HepG2 (cell line): Measurements from ENCODE around the gene CASZ1. TPM values are rescaled to one million over a fixed set of nuclear protein-coding genes. Genes with fewer than 3 reads are reported as not detected.

ENCODE experiments used
- ATF5 ChIP-seq: sonication (generic); formaldehyde crosslinking; IDR thresholded peaks from 2 replicates; pipeline ENCODE4 v1.4.0; 2020; ENCODE audit warnings: mild to moderate bottlenecking, low read depth, missing genetic modification reagents
- CEBPG ChIP-seq: IDR thresholded peaks from 2 replicates; pipeline ENCODE4 v1.6.1; 2016
- FOXO1 ChIP-seq: sonication (generic); formaldehyde crosslinking; IDR thresholded peaks from 2 replicates; pipeline ENCODE4 v1.4.0; 2020; ENCODE audit warnings: missing genetic modification reagents
- GATA4 ChIP-seq: sonication (generic); IDR thresholded peaks from 2 replicates; pipeline ENCODE4 v1.6.1; 2016; ENCODE audit warnings: antibody characterized with exemption, low read depth, borderline replicate concordance
- HNF1B ChIP-seq: sonication (generic); formaldehyde crosslinking; IDR thresholded peaks from 2 replicates; pipeline ENCODE4 v1.5.1; 2020; ENCODE audit warnings: mild to moderate bottlenecking, moderate library complexity, missing genetic modification reagents
- IRF2 ChIP-seq: IDR thresholded peaks from 2 replicates; pipeline ENCODE4 v1.6.1; 2018; ENCODE audit warnings: missing genetic modification reagents, missing compliant biosample characterization
- KDM5B ChIP-seq: sonication (generic); formaldehyde crosslinking; IDR thresholded peaks from 2 replicates; pipeline ENCODE4 v1.4.0; 2020; ENCODE audit warnings: missing genetic modification reagents, mild to moderate bottlenecking, borderline replicate concordance
- MXI1 ChIP-seq: IDR thresholded peaks from 3 replicates; pipeline ENCODE4 v1.6.1; 2012; ENCODE audit warnings: low read depth, low read length, inconsistent platforms, borderline replicate concordance
- PCBP2 ChIP-seq: fragments of 200-400 bp; formaldehyde crosslinking; optimal IDR thresholded peaks from 2 replicates; pipeline ENCODE3; 2018; ENCODE audit warnings: low read length, low read depth; ENCODE audit not compliant: poor library complexity, severe bottlenecking
- RARG ChIP-seq: sonication (generic); formaldehyde crosslinking; IDR thresholded peaks from 2 replicates; pipeline ENCODE4 v1.4.0; 2020; ENCODE audit warnings: low read depth, mild to moderate bottlenecking, missing genetic modification reagents
- TARDBP ChIP-seq: sonication (generic); formaldehyde crosslinking; IDR thresholded peaks from 2 replicates; pipeline ENCODE4 v1.8.0; 2022; ENCODE audit warnings: mild to moderate bottlenecking, missing genetic modification reagents
- ZBTB38 ChIP-seq: sonication (generic); formaldehyde crosslinking; IDR thresholded peaks from 2 replicates; pipeline ENCODE4 v1.5.1; 2020; ENCODE audit warnings: mild to moderate bottlenecking, missing genetic modification reagents
- ZNF136 ChIP-seq: sonication (generic); formaldehyde crosslinking; IDR thresholded peaks from 2 replicates; pipeline ENCODE4 v1.8.1; 2022; ENCODE audit warnings: low read depth, mild to moderate bottlenecking, moderate library complexity, missing genetic modification reagents
- ZNF598 ChIP-seq: sonication (generic); formaldehyde crosslinking; IDR thresholded peaks from 2 replicates; pipeline ENCODE4 v1.5.1; 2020; ENCODE audit warnings: mild to moderate bottlenecking, missing genetic modification reagents, borderline replicate concordance
- ZNF607 ChIP-seq: sonication (generic); formaldehyde crosslinking; IDR thresholded peaks from 2 replicates; pipeline ENCODE4 v1.5.1; 2020; ENCODE audit warnings: missing genetic modification reagents, mild to moderate bottlenecking, borderline replicate concordance
- ZNF616 ChIP-seq: sonication (generic); formaldehyde crosslinking; IDR thresholded peaks from 2 replicates; pipeline ENCODE4 v1.5.0; 2020; ENCODE audit warnings: low read depth, mild to moderate bottlenecking, missing genetic modification reagents
- ZNF644 ChIP-seq: IDR thresholded peaks from 2 replicates; pipeline ENCODE4 v1.6.1; 2016; ENCODE audit warnings: low read depth
- ZSCAN31 ChIP-seq: sonication (generic); formaldehyde crosslinking; IDR thresholded peaks from 2 replicates; pipeline ENCODE4 v1.5.0; 2020; ENCODE audit warnings: low read depth, mild to moderate bottlenecking, missing genetic modification reagents
- polyA plus RNA-seq, 8 experiments: library from polyadenylated mRNA; depleted of rRNA in 3 of 8; stranded (reverse) in 7 of 8; unstranded in 1 of 8; fragments of >200 nt; fragmentation: Illumina TruSeq in 4 of 8; extraction: Trizol in 4 of 8; gene quantifications; 2 replicates each; pipeline versions ENCODE4 v1.2.1 to v1.2.3, GENCODE V29; 2011 to 2016; ENCODE audit warnings: low read depth in 4 of 8, missing spikeins in 1 of 8, mixed read lengths in 1 of 8; ENCODE audit not compliant: insufficient read depth in 1 of 8
- total RNA-seq, 5 experiments: library from RNA; depleted of rRNA; stranded (reverse); fragments of >200 nt; fragmentation: Illumina TruSeq; extraction: Trizol; gene quantifications; 2 replicates each; pipeline ENCODE4 v1.2.3, GENCODE V29; 2016; ENCODE audit warnings: low read depth in 1 of 5
- TF ChIP-seq, protein P1 (sequence below): sonication (generic); formaldehyde crosslinking; IDR thresholded peaks from 2 replicates; pipeline ENCODE4 v1.5.1; 2020; ENCODE audit warnings: missing genetic modification reagents, mild to moderate bottlenecking, borderline replicate concordance
- TF ChIP-seq, protein P2 (sequence below), 2 experiments: sonication (generic) in 1 of 2; formaldehyde crosslinking in 1 of 2; IDR thresholded peaks; 2 replicates each; pipeline versions ENCODE4 v1.4.0 to v1.6.1; 2016 to 2020; ENCODE audit warnings: borderline replicate concordance in 1 of 2, low read depth in 1 of 2, mild to moderate bottlenecking in 1 of 2, missing genetic modification reagents in 1 of 2

The CASZ1 gene
- total and polyA plus RNA-seq, 2 of the 13 experiments (the other 11 are each of a cell fraction or from before 2014, with no cell fraction given): 1.9 to 3.7 TPM

- TF ChIP-seq ATF5 (CRISPR knock-in tag) (no peak), ZNF607 (CRISPR knock-in tag) (peak; percentile 68; the same call in 1 of the 2 replicates), FOXO1 (peak; percentile 11; the same call in 1 of the 2 replicates), ZNF598 (peak; percentile 50; the same call in 1 of the 2 replicates), HNF1B (CRISPR knock-in tag) (peak; percentile 85), ZNF616 (CRISPR knock-in tag) (0 out of 2 replicates have a peak, but pooled peaks have one; percentile 72), RARG (no peak), ZBTB38 (CRISPR knock-in tag) (peak; percentile 76; the same call in 1 of the 2 replicates), MXI1 (peak; percentile 18; the same call in 1 of the 3 replicates), IRF2 (peak; percentile 60; the same call in 1 of the 2 replicates), ZNF136 (CRISPR knock-in tag) (peak; percentile 57; the same call in 1 of the 2 replicates), CEBPG (CRISPR knock-in tag) (peak; percentile 26), TARDBP (CRISPR knock-in tag) (peak; percentile 25; the same call in 1 of the 2 replicates), GATA4 (no peak), ZNF644 (0 out of 2 replicates have a peak, but pooled peaks have one; percentile 13), KDM5B (CRISPR knock-in tag) (peak; percentile 49; the same call in 1 of the 2 replicates), PCBP2 (no peak), ZSCAN31 (0 out of 2 replicates have a peak, but pooled peaks have one; percentile 51)
- TF ChIP-seq, protein P1, sequence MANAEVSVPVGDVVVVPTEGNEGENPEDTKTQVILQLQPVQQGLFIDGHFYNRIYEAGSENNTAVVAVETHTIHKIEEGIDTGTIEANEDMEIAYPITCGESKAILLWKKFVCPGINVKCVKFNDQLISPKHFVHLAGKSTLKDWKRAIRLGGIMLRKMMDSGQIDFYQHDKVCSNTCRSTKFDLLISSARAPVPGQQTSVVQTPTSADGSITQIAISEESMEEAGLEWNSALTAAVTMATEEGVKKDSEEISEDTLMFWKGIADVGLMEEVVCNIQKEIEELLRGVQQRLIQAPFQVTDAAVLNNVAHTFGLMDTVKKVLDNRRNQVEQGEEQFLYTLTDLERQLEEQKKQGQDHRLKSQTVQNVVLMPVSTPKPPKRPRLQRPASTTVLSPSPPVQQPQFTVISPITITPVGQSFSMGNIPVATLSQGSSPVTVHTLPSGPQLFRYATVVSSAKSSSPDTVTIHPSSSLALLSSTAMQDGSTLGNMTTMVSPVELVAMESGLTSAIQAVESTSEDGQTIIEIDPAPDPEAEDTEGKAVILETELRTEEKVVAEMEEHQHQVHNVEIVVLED: peak; percentile 52; the same call in 1 of the 2 replicates
- TF ChIP-seq, protein P2, sequence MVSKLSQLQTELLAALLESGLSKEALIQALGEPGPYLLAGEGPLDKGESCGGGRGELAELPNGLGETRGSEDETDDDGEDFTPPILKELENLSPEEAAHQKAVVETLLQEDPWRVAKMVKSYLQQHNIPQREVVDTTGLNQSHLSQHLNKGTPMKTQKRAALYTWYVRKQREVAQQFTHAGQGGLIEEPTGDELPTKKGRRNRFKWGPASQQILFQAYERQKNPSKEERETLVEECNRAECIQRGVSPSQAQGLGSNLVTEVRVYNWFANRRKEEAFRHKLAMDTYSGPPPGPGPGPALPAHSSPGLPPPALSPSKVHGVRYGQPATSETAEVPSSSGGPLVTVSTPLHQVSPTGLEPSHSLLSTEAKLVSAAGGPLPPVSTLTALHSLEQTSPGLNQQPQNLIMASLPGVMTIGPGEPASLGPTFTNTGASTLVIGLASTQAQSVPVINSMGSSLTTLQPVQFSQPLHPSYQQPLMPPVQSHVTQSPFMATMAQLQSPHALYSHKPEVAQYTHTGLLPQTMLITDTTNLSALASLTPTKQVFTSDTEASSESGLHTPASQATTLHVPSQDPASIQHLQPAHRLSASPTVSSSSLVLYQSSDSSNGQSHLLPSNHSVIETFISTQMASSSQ (IDR thresholded peaks at IDR 0.05; ENCODE audit: low read depth): peak; percentile 59; the same call in 1 of the 2 replicates
- TF ChIP-seq, protein P2 (CRISPR knock-in tag; IDR thresholded peaks at IDR 0.05; ENCODE audit: borderline replicate concordance): no peak; the same call in 1 of the 2 replicates
These were observed 197.1 kb downstream of the CASZ1 start (continued) for GRCh38 chr1:10599194-10599861.
